Fibroblast of skin of scalp (primary cell): ENCODE data around the gene FAM20C.
"Not testable (repeated sequence)": the region's sequence is repeated elsewhere in the genome, so short reads cannot be mapped to it uniquely, and the experiment has no call there.

Experiments
- DNase-seq: peaks from one replicate; pipeline ENCODE4 v3.0.0-alpha.2; 2013

The FAM20C gene

GRCh38 chr7:294440-295154, 102.2 kb downstream of the FAM20C start:
- no peak for DNase-seq

- no peak for DNase-seq
These were observed 103.1 kb downstream of the FAM20C start for GRCh38 chr7:295155-296154.

DNA sequence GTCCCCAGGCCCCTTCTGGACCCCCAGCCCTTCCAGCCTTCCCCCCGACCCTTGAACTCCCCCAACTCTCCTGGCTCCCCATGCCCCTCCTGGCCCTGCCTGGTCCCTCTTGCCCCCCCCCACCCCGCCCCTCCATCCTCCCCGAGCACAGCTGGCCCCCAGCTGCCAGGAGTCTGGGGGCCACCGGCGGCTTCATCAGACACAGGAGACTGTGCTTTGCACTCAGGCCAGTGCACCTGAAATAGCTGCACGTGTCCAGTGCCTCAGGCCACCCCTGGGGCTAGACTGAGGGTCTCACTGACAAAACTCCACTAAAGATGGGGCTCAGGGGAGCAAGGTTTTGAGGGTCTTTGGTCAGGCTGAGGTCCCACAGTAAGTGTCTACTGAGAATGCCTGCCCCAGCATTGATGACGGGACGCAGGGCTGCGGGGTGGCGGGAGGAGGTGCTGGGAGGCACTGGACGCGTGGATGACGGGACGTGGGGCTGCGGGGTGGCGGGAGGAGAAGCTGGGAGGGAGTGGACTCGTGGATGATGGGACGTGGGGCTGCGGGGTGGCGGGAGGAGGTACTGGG, 104.1 kb downstream of the FAM20C start:
- no peak for DNase-seq

DNA sequence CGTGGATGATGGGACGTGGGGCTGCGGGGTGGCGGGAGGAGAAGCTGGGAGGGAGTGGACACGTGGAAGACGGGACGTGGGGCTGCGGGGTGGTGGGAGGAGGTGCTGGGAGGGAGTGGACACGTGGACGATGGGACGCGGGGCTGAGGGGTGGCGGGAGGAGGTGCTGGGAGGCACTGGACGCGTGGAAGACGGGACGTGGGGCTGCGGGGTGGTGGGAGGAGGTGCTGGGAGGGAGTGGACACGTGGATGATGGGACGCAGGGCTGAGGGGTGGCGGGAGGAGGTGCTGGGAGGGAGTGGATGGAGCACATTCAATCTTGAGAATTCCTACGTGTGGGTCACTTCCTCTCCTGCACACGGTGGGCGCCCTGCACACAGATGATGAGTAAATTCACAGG, 104.8 kb downstream of the FAM20C start:
- DNase-seq = not testable (repeated sequence)

DNA sequence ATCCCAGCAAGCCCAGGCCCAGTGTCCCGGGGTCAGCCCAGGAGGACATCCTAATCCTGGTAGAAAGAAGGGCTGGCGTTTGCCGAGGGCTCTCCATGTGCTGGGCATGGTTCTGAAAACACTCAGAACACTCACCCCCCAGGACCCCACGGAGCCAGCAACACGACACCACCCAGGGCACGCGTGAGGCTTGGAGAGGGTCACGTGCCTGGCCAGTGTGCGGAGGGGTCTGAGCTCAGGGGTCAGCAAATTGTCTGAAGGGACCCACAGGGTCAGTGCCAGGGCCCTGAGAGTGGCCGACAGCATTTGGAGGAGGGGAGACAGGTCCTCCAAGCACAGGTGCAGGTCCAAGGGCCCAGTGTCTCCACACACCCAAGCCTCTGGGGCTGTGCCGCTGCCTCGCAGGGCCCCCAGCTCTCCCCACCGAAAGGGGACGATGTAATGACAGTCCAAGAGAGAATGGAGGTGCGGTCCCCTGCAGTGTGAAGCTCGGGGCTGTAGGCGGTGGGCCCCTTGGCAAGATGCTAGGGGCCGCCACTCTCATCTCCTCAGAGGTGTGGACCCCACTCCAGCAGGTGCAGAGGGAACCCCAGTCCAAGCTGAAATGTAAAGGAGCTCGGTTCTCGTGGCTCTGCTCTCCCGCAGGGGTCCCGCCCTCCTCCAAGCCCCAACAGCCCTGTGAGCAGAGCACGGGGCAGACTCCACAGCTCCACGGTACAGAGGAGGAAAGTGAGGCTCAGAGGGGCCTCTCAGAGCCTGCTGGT, 105.4 kb downstream of the FAM20C start:
- no peak for DNase-seq

GRCh38 chr7:298375-298702, 106.0 kb downstream of the FAM20C start:
- no peak for DNase-seq

GRCh38 chr7:298743-299142, 106.4 kb downstream of the FAM20C start:
- no peak for DNase-seq

- DNase-seq = no peak
These were observed 106.8 kb downstream of the FAM20C start for GRCh38 chr7:299169-299568.

DNA sequence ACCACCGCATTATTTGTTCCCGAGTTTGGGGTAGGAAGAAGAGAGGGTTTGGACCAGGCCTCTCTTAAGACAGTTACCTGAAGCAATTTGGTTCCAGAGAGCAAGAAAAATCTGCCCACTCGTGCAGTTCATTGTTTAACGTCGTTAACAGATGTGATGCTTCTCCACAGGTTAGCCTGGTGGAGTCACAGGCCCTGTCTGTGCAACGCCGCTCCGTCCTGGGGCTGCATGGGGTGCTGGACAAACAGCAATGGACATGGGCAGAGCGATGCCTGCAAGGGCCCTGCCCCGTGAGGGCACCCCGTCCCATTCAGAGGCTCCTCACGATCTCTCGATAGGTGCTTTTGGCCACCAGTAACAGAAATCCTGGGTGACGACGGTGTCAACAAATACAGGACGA, 107.3 kb downstream of the FAM20C start:
- no peak for DNase-seq

DNA sequence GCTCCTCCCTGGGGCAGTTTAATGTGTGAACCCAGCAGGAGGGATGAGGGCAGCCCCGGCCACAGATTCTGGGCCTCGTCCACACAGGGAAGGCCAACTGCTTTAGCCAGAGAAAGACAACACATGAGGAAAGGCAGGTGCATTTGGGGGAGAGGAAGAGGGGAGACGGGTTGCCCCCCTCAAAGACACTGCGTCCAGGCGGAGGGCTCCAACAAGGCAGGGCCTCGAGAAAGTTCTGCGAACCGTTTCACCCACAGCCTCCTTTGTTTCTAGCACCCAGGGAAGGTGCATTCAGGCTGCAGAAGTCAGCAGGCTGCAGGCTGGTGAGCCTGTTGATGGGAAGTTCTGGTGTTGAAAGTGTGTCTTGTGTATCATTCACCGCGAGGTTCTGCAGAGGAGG, 107.7 kb downstream of the FAM20C start:
- no peak for DNase-seq

DNA sequence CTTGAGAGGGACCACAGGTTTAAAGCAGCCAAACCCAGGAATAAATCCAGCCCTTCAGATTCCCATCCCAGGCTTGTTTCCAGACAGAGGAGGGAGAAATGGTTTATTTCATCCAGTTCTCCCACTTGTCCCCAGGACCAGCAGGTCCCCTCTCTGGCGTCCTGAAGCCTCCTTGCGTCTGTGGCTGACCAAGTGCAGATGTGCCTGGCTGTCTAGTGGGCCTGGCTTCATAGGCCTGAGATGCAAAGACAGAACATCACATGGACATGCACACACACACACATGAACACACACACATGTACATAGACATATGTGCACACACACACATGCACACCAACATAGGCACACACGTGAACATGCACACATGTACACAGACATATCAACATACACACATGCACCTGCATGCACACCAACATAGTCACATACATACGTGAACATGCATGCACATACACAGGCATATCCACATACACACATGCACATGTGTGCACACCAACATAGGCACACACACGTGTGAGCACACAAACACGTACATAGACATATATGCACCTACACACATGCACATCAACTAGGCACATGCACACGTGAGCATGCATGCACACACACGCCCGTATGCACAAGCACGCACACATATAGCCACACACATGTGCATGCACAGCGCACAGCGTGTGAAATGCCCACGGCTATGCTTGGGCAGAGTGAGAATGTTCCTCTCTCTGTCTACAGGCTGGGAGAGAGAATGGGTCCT, 108.3 kb downstream of the FAM20C start:
- no peak for DNase-seq

- no peak for DNase-seq
These were observed 109.1 kb downstream of the FAM20C start for GRCh38 chr7:301291-302053.

DNA sequence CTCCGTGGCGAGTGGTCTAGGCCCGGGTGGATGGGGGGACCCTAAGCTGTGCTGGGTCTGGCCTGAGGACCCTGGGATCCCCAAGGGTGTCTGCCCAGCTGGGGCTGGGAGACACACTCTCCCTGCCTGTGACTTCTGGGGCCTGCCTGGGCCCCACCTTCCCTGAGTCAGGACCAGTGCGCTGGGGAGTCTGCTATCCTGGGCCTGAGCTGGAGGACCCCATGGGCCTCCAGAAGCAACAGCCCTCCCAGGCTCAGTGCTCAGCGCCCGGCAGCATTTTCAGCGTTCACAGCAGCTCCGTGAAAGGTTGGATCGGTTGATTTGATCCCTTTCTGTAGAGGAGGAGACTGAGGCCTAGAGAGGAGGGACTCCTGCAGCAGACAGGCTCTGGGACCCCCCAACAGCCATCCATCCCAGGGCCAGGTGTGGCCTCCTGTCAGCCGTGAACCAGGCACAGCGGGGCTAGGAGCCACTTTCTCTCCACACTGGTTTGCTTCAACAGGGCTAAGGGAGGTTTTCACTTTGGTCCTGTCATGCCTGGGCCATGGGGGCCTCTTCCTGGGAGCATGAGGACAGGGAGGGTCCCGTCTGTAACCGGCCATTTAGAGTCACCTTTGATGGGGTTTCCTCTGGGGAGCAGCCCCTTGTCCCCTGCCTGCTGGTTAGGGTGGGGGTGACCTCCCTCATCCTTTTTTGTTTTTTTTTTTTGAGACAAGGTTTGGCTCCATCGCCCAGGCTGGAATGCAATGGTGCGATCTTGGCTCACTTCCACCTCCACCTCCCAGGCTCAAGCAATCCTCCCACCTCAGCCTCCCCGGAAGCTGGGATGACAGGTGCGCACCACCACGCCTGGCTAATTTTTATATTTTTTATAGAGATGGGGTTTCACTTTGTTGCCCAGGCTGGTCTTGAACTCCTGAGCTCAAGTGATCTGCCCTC, 110.0 kb downstream of the FAM20C start:
- no peak for DNase-seq

DNA sequence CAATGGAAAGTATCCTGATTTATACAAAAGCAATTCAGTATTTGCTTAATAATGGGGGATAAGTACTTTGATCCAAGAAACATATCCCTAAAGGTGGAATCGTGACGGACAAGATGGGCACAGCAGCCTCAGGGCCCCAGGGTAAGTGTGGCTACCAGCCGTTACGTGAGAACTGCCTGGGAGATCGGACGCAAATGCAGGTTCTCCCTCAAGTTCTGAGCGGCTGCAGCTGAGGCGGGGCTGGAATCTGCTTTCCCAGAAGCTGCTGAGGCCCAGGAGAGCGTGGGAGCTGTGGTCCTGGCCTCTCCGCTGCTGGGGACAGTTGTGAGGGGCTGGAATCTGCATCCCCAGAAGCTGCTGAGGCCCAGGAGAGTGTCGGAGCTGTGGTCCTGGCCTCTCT, 111.1 kb downstream of the FAM20C start:
- no peak for DNase-seq

DNA sequence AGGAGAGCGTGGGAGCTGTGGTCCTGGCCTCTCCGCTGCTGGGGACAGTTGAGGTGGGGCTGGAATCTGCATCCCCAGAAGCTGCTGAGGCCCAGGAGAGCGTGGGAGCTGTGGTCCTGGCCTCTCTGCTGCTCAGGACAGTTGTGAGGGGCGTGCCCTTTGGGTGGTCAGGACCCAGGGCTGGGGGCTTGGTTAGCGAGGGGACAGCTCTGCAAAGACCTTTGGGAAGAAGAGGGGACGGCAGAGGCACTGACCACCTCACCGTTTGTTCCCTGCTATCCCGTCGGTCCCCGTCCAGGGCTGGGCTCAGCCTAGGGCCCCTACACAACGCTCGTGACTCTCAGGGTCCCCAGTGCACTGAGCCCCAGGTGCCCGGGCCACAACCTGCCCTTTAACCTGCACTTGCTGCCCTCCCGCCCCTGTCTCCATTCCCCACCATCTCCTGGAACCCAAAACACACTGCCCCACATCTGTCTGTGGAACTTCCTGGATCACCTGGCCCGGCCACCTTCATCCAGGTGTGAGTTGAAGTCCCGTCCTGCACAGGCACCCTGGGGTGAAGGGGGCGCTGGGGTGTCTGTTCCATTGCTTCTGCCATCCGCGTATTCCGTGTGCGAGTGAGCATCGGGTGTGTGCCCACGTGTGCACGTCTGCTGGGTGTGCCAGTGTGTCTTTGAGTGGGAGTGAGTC, 111.7 kb downstream of the FAM20C start:
- no peak for DNase-seq

DNA sequence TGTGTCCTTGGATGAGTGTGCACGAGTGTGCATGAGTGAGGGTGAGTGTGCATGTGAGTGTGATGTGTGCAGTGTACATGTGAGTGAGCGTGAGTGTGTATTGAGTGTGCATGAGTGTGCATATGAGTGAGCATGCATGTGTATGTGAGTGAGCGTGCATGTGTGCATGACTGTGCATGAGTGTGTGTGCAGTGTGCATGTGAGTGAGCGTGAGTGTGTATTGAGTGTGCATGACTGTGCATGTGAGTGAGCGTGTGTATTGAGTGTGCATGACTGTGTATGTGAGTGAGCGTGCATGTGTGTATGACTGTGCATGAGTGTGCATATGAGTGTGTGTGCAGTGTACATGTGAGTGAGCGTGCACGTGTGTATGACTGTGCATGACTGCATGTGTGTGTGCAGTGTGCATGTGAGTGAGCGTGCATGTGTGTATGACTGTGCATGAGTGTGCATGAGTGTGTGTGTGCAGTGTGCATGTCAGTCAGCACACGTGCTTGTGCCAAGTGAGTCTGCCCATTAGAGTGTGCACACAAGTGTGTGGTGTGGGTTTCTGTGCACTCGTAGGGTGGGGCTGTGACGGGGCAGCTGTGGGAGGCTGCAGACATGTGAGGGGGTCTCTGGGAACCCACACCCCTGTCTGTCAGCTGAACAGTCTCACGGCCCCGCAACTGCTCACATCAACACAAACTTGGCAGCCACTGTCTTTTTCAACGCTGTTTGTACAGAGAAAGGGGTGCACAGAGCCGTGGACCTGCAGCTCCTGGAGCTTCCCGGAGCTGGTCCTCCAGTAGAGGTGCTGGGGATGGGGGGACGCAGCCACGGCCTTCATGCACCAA, 112.4 kb downstream of the FAM20C start:
- no peak for DNase-seq

- no peak for DNase-seq
These were observed 113.2 kb downstream of the FAM20C start for GRCh38 chr7:305410-306151.

- DNase-seq = no peak
These were observed 115.6 kb downstream of the FAM20C start for GRCh38 chr7:307970-308369.
